Fibroblast of lung (primary cell): ENCODE data around the gene HSP90B1. TPM values are rescaled to one million over a fixed set of nuclear protein-coding genes. Genes with fewer than 3 reads are reported as not detected.

Experiments used
- DNase-seq, 2 donors: peaks; one replicate each; pipeline versions ENCODE4 v3.0.0 to v3.0.0-alpha.2; 2010; ENCODE audit warnings: low read depth in 2 of 2
- H2AFZ ChIP-seq: 2 replicates; pipeline ENCODE4 v1.5.1; 2012; ENCODE audit warnings: low read length, control low read depth, inconsistent platforms
- H3K27ac ChIP-seq: 2 replicates; pipeline ENCODE4 v1.5.1; 2011; ENCODE audit warnings: low read length, control low read depth; ENCODE audit not compliant: insufficient read depth
- H3K27me3 ChIP-seq: 2 replicates; pipeline ENCODE4 v1.5.1; 2011; ENCODE audit warnings: mild to moderate bottlenecking, low read length; ENCODE audit not compliant: control insufficient read depth, insufficient read depth
- H3K36me3 ChIP-seq: 2 replicates; pipeline ENCODE4 v1.5.1; 2011; ENCODE audit warnings: low read length; ENCODE audit not compliant: control insufficient read depth, insufficient read depth
- H3K4me1 ChIP-seq: 2 replicates; pipeline ENCODE4 v1.5.1; 2011; ENCODE audit warnings: low read length; ENCODE audit not compliant: control insufficient read depth, insufficient read depth; ENCODE audit errors: extremely low read depth
- H3K4me2 ChIP-seq: 2 replicates; pipeline ENCODE4 v1.5.1; 2011; ENCODE audit warnings: low read length, control low read depth; ENCODE audit not compliant: insufficient read depth; ENCODE audit errors: extremely low read depth
- H3K4me3 ChIP-seq, 4 experiments: fragments of 200-600 bp in 1 of 4; sonication (generic) in 1 of 4; replicated peaks in 1 of 4; 2 replicates each; pipeline ENCODE4 v1.5.1; 2011 to 2016; ENCODE audit warnings: low read length in 4 of 4, low read depth in 3 of 4, mild to moderate bottlenecking in 3 of 4, control low read depth in 2 of 4, inconsistent platforms in 1 of 4, mixed read lengths in 1 of 4; ENCODE audit not compliant: insufficient read depth in 1 of 4; ENCODE audit errors: control extremely low read depth in 1 of 4
- H3K79me2 ChIP-seq: 2 replicates; pipeline ENCODE4 v1.5.1; 2012; ENCODE audit warnings: mild to moderate bottlenecking, low read length, inconsistent platforms; ENCODE audit not compliant: control insufficient read depth, insufficient read depth
- H3K9ac ChIP-seq: 2 replicates; pipeline ENCODE4 v1.5.1; 2011; ENCODE audit warnings: mild to moderate bottlenecking, low read length, control low read depth; ENCODE audit not compliant: insufficient read depth
- H3K9me3 ChIP-seq: 2 replicates; pipeline ENCODE4 v1.5.1; 2012; ENCODE audit warnings: low read depth, low read length; ENCODE audit not compliant: control insufficient read depth, insufficient read depth
- H4K20me1 ChIP-seq: 2 replicates; pipeline ENCODE4 v1.5.1; 2011; ENCODE audit warnings: low read length; ENCODE audit not compliant: control insufficient read depth, insufficient read depth; ENCODE audit errors: extremely low read depth
- CTCF ChIP-seq, 2 donors: IDR thresholded peaks in 1 of 2; conservative IDR thresholded peaks in 1 of 2; 1 replicate in 1 of 2; 2 replicates in 1 of 2; pipeline ENCODE4 v1.5.1; 2011 to 2012; ENCODE audit warnings: low read length in 2 of 2, control low read depth in 1 of 2, inconsistent platforms in 1 of 2, low read depth in 1 of 2, mild to moderate bottlenecking in 1 of 2
- EZH2 ChIP-seq: IDR thresholded peaks from 2 replicates; pipeline ENCODE4 v1.5.1; 2012; ENCODE audit warnings: low read length, control low read depth, mild to moderate bottlenecking; ENCODE audit errors: missing control alignments
- polyA plus RNA-seq, 2 donors: library from polyadenylated mRNA; depleted of rRNA in 1 of 2; stranded (reverse) in 1 of 2; unstranded in 1 of 2; fragments of >200 nt; gene quantifications; 2 replicates each; pipeline ENCODE4 v1.2.1, GENCODE V29; 2011 to 2012; ENCODE audit warnings: missing spikeins in 1 of 2
- total RNA-seq: library from RNA; depleted of rRNA; stranded (reverse); fragments of >200 nt; gene quantifications from 2 replicates; pipeline ENCODE4 v1.2.1, GENCODE V29; 2014

The HSP90B1 gene
- total and polyA plus RNA-seq, 2 donors (not counting 1 experiment from before 2014, with no cell fraction given): 983 to 1,015 TPM

- DNase-seq: no peak
- Histone ChIP-seq H3K27ac (no peak overlapping the region), H3K79me2 (peaks cover 49% of the 10 kb centered on the region), H2AFZ (no peak overlapping the region), H3K9me3 (no peaks in the 10 kb centered on the region), H3K9ac (no peak overlapping the region), H3K4me2 (no peak overlapping the region), H4K20me1 (no peaks in the 10 kb centered on the region), H3K27me3 (no peaks in the 10 kb centered on the region), H3K36me3 (peaks cover 11% of the 10 kb centered on the region), H3K4me3 (no peak overlapping the region), H3K4me1 (no peaks in the 10 kb centered on the region)
- TF ChIP-seq CTCF (conservative IDR thresholded peaks at IDR 0.05 in 1 of 2, IDR thresholded peaks at IDR 0.05 in 1 of 2; ENCODE audit: low read depth in 1 of 2, low read length in 2 of 2): no peak
- no peak for TF ChIP-seq EZH2
These were observed 48.3 kb downstream of the HSP90B1 start for GRCh38 chr12:103978384-103978982.

GRCh38 chr12:103986829-103987228 is 56.6 kb downstream of the HSP90B1 start:
- Histone ChIP-seq H3K4me2 (no peak overlapping the region), H3K36me3 (peaks cover 11% of the 10 kb centered on the region), H3K79me2 (no peaks in the 10 kb centered on the region), H3K4me1 (no peaks in the 10 kb centered on the region), H2AFZ (no peak overlapping the region), H4K20me1 (no peaks in the 10 kb centered on the region), H3K4me3 (no peak overlapping the region), H3K9ac (no peak overlapping the region), H3K27me3 (no peaks in the 10 kb centered on the region), H3K27ac (no peak overlapping the region), H3K9me3 (no peaks in the 10 kb centered on the region)
- no peak for TF ChIP-seq EZH2
- TF ChIP-seq CTCF (conservative IDR thresholded peaks at IDR 0.05 in 1 of 2, IDR thresholded peaks at IDR 0.05 in 1 of 2; ENCODE audit: low read depth in 1 of 2, low read length in 2 of 2): no peak
- DNase-seq: peak in 1 of 2 donors; percentile 85

DNA sequence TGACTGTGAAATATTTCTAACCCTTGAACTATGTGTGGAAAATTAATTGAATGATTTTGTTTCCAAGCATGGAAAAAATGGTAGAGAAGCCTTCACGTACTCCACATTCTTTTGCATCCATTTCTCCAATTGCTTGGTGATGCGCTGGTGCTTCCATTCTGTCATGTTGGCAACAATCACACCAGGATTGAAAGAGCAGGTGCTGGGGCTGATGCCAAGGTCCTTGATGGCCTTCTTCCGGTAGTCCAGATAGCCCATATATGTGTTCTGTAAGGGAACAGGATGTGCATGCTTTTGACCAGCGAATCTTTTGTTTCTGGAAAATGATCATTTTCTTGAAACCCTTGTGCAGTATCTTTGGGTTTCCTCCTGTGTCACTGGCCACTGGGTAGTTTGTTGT is 64.0 kb downstream of the HSP90B1 start:
- no peaks in the 10 kb centered on the region for H3K27me3 ChIP-seq
- H3K4me3 ChIP-seq: no peak overlapping the region
- no peaks in the 10 kb centered on the region for H3K9me3 ChIP-seq
- no peaks in the 10 kb centered on the region for H3K4me1 ChIP-seq
- TF ChIP-seq CTCF (conservative IDR thresholded peaks at IDR 0.05 in 1 of 2, IDR thresholded peaks at IDR 0.05 in 1 of 2; ENCODE audit: low read depth in 1 of 2, low read length in 2 of 2) (no peak), EZH2 (no peak)
- peak in 1 of 2 donors; percentile 27 for DNase-seq
- no peak overlapping the region for H3K9ac ChIP-seq
- H3K27ac ChIP-seq: no peak overlapping the region
- H4K20me1 ChIP-seq: no peaks in the 10 kb centered on the region
- no peaks in the 10 kb centered on the region for H3K36me3 ChIP-seq
- H2AFZ ChIP-seq: no peak overlapping the region
- no peaks in the 10 kb centered on the region for H3K79me2 ChIP-seq
- no peak overlapping the region for H3K4me2 ChIP-seq
